ENCODE measurements around the gene DUSP1.
"Not testable (repeated sequence)": the region's sequence is repeated elsewhere in the genome, so short reads cannot be mapped to it uniquely, and the experiment has no call there.

- TF ChIP-seq, protein P1, sequence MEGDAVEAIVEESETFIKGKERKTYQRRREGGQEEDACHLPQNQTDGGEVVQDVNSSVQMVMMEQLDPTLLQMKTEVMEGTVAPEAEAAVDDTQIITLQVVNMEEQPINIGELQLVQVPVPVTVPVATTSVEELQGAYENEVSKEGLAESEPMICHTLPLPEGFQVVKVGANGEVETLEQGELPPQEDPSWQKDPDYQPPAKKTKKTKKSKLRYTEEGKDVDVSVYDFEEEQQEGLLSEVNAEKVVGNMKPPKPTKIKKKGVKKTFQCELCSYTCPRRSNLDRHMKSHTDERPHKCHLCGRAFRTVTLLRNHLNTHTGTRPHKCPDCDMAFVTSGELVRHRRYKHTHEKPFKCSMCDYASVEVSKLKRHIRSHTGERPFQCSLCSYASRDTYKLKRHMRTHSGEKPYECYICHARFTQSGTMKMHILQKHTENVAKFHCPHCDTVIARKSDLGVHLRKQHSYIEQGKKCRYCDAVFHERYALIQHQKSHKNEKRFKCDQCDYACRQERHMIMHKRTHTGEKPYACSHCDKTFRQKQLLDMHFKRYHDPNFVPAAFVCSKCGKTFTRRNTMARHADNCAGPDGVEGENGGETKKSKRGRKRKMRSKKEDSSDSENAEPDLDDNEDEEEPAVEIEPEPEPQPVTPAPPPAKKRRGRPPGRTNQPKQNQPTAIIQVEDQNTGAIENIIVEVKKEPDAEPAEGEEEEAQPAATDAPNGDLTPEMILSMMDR (IDR thresholded peaks at IDR 0.05) = not testable (repeated sequence)
- not testable (repeated sequence) for TF ChIP-seq POLR2A (IDR thresholded peaks at IDR 0.05)
These were observed 13.2 kb upstream of the DUSP1 start for GRCh38 chr5:172784162-172784561.

All from thyroid gland (tissue), 4 donors.